HG03520 (cell line): Measurements from ENCODE around the gene PHACTR3.
"Not testable (repeated sequence)": the region's sequence is repeated elsewhere in the genome, so short reads cannot be mapped to it uniquely, and the experiment has no call there.

Experiments
- ATAC-seq: cut with Tn5 transposase; IDR thresholded peaks from one replicate; pipeline ENCODE4 v1.9.1; 2021; ENCODE audit warnings: mild to moderate bottlenecking, moderate library complexity; ENCODE audit not compliant: unreplicated experiment

Gene PHACTR3

GRCh38 chr20:59618585-59618984 is 14.2 kb downstream of the PHACTR3 start:
- ATAC-seq: not testable (repeated sequence)

GRCh38 chr20:59620860-59621505 is 16.6 kb downstream of the PHACTR3 start:
- no peak for ATAC-seq

GRCh38 chr20:59622496-59622895 is 18.2 kb downstream of the PHACTR3 start:
- ATAC-seq: no peak

- ATAC-seq: no peak
Observed at GRCh38 chr20:59623133-59623532, 18.8 kb downstream of the PHACTR3 start.

GRCh38 chr20:59623583-59623982 is 19.2 kb downstream of the PHACTR3 start:
- ATAC-seq: no peak

- ATAC-seq: no peak
Observed at GRCh38 chr20:59624401-59624800, 20.1 kb downstream of the PHACTR3 start.

GRCh38 chr20:59625214-59625922 is 21.0 kb downstream of the PHACTR3 start:
- ATAC-seq: no peak

GRCh38 chr20:59627298-59627697 is 23.0 kb downstream of the PHACTR3 start:
- no peak for ATAC-seq

GRCh38 chr20:59628171-59628570 is 23.8 kb downstream of the PHACTR3 start:
- ATAC-seq: no peak

- no peak for ATAC-seq
Observed at GRCh38 chr20:59629141-59630045, 25.1 kb downstream of the PHACTR3 start.

- no peak for ATAC-seq
Observed at GRCh38 chr20:59630526-59630925, 26.2 kb downstream of the PHACTR3 start.

- no peak for ATAC-seq
Observed at GRCh38 chr20:59631751-59632540, 27.6 kb downstream of the PHACTR3 start.

- ATAC-seq: no peak
Observed at GRCh38 chr20:59632541-59633113, 28.3 kb downstream of the PHACTR3 start.

GRCh38 chr20:59633656-59634251 is 29.4 kb downstream of the PHACTR3 start:
- ATAC-seq: no peak

- ATAC-seq: no peak
Observed at GRCh38 chr20:59634435-59635005, 30.2 kb downstream of the PHACTR3 start.

GRCh38 chr20:59636766-59637370 is 32.5 kb downstream of the PHACTR3 start:
- ATAC-seq: no peak

- no peak for ATAC-seq
Observed at GRCh38 chr20:59640267-59640666, 35.9 kb downstream of the PHACTR3 start.

- no peak for ATAC-seq
Observed at GRCh38 chr20:59643615-59644061, 39.3 kb downstream of the PHACTR3 start.

- no peak for ATAC-seq
Observed at GRCh38 chr20:59644371-59644939, 40.1 kb downstream of the PHACTR3 start.
